Stimulated activated memory B cell treated with anti-CD40 and anti-IgM and Interleukin-4, amounts not matched to agents 10 μg/mL and 1 μg/mL and 100 μg/mL, for 72 hours (primary cell): ENCODE results near the gene PTPRA.
"Not testable (repeated sequence)": the region's sequence is repeated elsewhere in the genome, so short reads cannot be mapped to it uniquely, and the experiment has no call there.

ENCODE experiments used
- ATAC-seq: fragments of 150-1000 bp; cut with Tn5 transposase; 2 replicates; pipeline ENCODE4 v1.10.0; 2021
- H3K27ac Mint-ChIP-seq: one replicate; pipeline ENCODE4 v1.8.0; 2022; ENCODE audit warnings: mild to moderate bottlenecking, mixed read lengths
- H3K27me3 Mint-ChIP-seq: one replicate; pipeline ENCODE4 v1.8.0; 2022; ENCODE audit warnings: mixed read lengths
- H3K36me3 Mint-ChIP-seq: one replicate; pipeline ENCODE4 v1.8.0; 2022; ENCODE audit warnings: mixed read lengths
- H3K4me1 Mint-ChIP-seq: one replicate; pipeline ENCODE4 v1.8.0; 2022; ENCODE audit warnings: mixed read lengths
- H3K4me3 Mint-ChIP-seq: one replicate; pipeline ENCODE4 v1.8.0; 2022; ENCODE audit warnings: mild to moderate bottlenecking, moderate library complexity, mixed read lengths
- H3K9me3 Mint-ChIP-seq: one replicate; pipeline ENCODE4 v1.8.0; 2022; ENCODE audit warnings: mixed read lengths

The PTPRA gene

GRCh38 chr20:3013771-3014170, 140.5 kb downstream of the PTPRA start:
- Mint-ChIP-seq H3K27ac (no peak overlapping the region), H3K4me3 (no peak overlapping the region), H3K27me3 (no peaks in the 10 kb centered on the region), H3K9me3 (no peaks in the 10 kb centered on the region), H3K36me3 (peaks cover 44% of the 10 kb centered on the region), H3K4me1 (no peaks in the 10 kb centered on the region)
- no peak for ATAC-seq

- Mint-ChIP-seq H3K4me1 (no peaks in the 10 kb centered on the region), H3K27ac (no peak overlapping the region), H3K36me3 (peaks cover 39% of the 10 kb centered on the region), H3K9me3 (no peaks in the 10 kb centered on the region), H3K4me3 (no peak overlapping the region), H3K27me3 (no peaks in the 10 kb centered on the region)
- no peak for ATAC-seq
Observed at GRCh38 chr20:3014179-3014578, 140.9 kb downstream of the PTPRA start.

- no peak for ATAC-seq
- no peaks in the 10 kb centered on the region for H3K27me3 Mint-ChIP-seq
- H3K4me1 Mint-ChIP-seq, result no peaks in the 10 kb centered on the region
- H3K9me3 Mint-ChIP-seq, result no peaks in the 10 kb centered on the region
- H3K27ac Mint-ChIP-seq, result no peak overlapping the region
- H3K36me3 Mint-ChIP-seq, result peaks cover 35% of the 10 kb centered on the region
- H3K4me3 Mint-ChIP-seq, result no peak overlapping the region
Observed at GRCh38 chr20:3014662-3015061, 141.4 kb downstream of the PTPRA start.

- ATAC-seq, H3K4me1 Mint-ChIP-seq, H3K4me3 Mint-ChIP-seq, H3K27me3 Mint-ChIP-seq, H3K9me3 Mint-ChIP-seq, H3K27ac Mint-ChIP-seq: not testable (repeated sequence)
- peaks cover 30% of the 10 kb centered on the region for H3K36me3 Mint-ChIP-seq
Observed at GRCh38 chr20:3015302-3015701, 142.0 kb downstream of the PTPRA start.

- H3K4me1 Mint-ChIP-seq, result peaks cover 8% of the 10 kb centered on the region
- H3K27ac Mint-ChIP-seq, result peak overlapping the region; percentile 20
- H3K4me3 Mint-ChIP-seq, result no peak overlapping the region
- ATAC-seq, result peak; percentile 12
- H3K36me3 Mint-ChIP-seq, result peaks cover 65% of the 10 kb centered on the region
- no peaks in the 10 kb centered on the region for H3K27me3 Mint-ChIP-seq
- no peaks in the 10 kb centered on the region for H3K9me3 Mint-ChIP-seq
Observed at GRCh38 chr20:3021327-3021726, 148.0 kb downstream of the PTPRA start.

GRCh38 chr20:3021777-3022176, 148.5 kb downstream of the PTPRA start:
- H3K27ac Mint-ChIP-seq, result peak overlapping the region; percentile 20
- peaks cover 8% of the 10 kb centered on the region for H3K4me1 Mint-ChIP-seq
- peaks cover 65% of the 10 kb centered on the region for H3K36me3 Mint-ChIP-seq
- no peaks in the 10 kb centered on the region for H3K9me3 Mint-ChIP-seq
- ATAC-seq, result peak; percentile 74
- H3K4me3 Mint-ChIP-seq, result no peak overlapping the region
- H3K27me3 Mint-ChIP-seq, result no peaks in the 10 kb centered on the region

GRCh38 chr20:3022559-3023490, 149.5 kb downstream of the PTPRA start:
- H3K4me1 Mint-ChIP-seq, ATAC-seq, H3K27ac Mint-ChIP-seq, H3K4me3 Mint-ChIP-seq, H3K27me3 Mint-ChIP-seq, H3K9me3 Mint-ChIP-seq: not testable (repeated sequence)
- peaks cover 65% of the 10 kb centered on the region for H3K36me3 Mint-ChIP-seq

GRCh38 chr20:3027987-3028386, 154.7 kb downstream of the PTPRA start:
- Mint-ChIP-seq H3K4me1 (no peaks in the 10 kb centered on the region), H3K4me3 (no peak overlapping the region), H3K9me3 (no peaks in the 10 kb centered on the region), H3K36me3 (peaks cover 50% of the 10 kb centered on the region), H3K27ac (no peak overlapping the region), H3K27me3 (no peaks in the 10 kb centered on the region)
- ATAC-seq, result no peak

GRCh38 chr20:3031524-3032147, 158.4 kb downstream of the PTPRA start:
- ATAC-seq, result no peak
- Mint-ChIP-seq H3K36me3 (peaks cover 46% of the 10 kb centered on the region), H3K27ac (no peak overlapping the region), H3K4me3 (no peak overlapping the region), H3K27me3 (no peaks in the 10 kb centered on the region), H3K9me3 (no peaks in the 10 kb centered on the region), H3K4me1 (no peaks in the 10 kb centered on the region)

- Mint-ChIP-seq H3K4me3 (no peak overlapping the region), H3K27ac (no peak overlapping the region), H3K27me3 (no peaks in the 10 kb centered on the region), H3K4me1 (no peaks in the 10 kb centered on the region), H3K9me3 (no peaks in the 10 kb centered on the region), H3K36me3 (peaks cover 37% of the 10 kb centered on the region)
- ATAC-seq, result no peak
Observed at GRCh38 chr20:3032624-3033023, 159.3 kb downstream of the PTPRA start.

- Mint-ChIP-seq H3K36me3 (peaks cover 44% of the 10 kb centered on the region), H3K27me3 (no peaks in the 10 kb centered on the region), H3K27ac (no peak overlapping the region), H3K9me3 (no peaks in the 10 kb centered on the region), H3K4me3 (no peak overlapping the region), H3K4me1 (no peaks in the 10 kb centered on the region)
- ATAC-seq, result no peak
Observed at GRCh38 chr20:3037654-3038053, 164.4 kb downstream of the PTPRA start.

- H3K4me1 Mint-ChIP-seq, result no peaks in the 10 kb centered on the region
- H3K9me3 Mint-ChIP-seq, result no peaks in the 10 kb centered on the region
- no peak overlapping the region for H3K4me3 Mint-ChIP-seq
- ATAC-seq, result no peak
- H3K27ac Mint-ChIP-seq, result no peak overlapping the region
- peaks cover 44% of the 10 kb centered on the region for H3K36me3 Mint-ChIP-seq
- no peaks in the 10 kb centered on the region for H3K27me3 Mint-ChIP-seq
Observed at GRCh38 chr20:3038454-3038853, 165.2 kb downstream of the PTPRA start.

- Mint-ChIP-seq H3K36me3 (peaks cover 44% of the 10 kb centered on the region), H3K9me3 (no peaks in the 10 kb centered on the region), H3K27me3 (no peaks in the 10 kb centered on the region), H3K4me1 (no peaks in the 10 kb centered on the region), H3K4me3 (no peak overlapping the region), H3K27ac (no peak overlapping the region)
- no peak for ATAC-seq
Observed at GRCh38 chr20:3039426-3039825, 166.1 kb downstream of the PTPRA start.

GRCh38 chr20:3040086-3040485, 166.8 kb downstream of the PTPRA start:
- H3K27ac Mint-ChIP-seq, result no peak overlapping the region
- peaks cover 39% of the 10 kb centered on the region for H3K36me3 Mint-ChIP-seq
- ATAC-seq, result no peak

GRCh38 chr20:3041854-3042409, 168.7 kb downstream of the PTPRA start:
- no peaks in the 10 kb centered on the region for H3K27me3 Mint-ChIP-seq
- H3K9me3 Mint-ChIP-seq, result no peaks in the 10 kb centered on the region
- peaks cover 17% of the 10 kb centered on the region for H3K4me1 Mint-ChIP-seq
- peaks cover 28% of the 10 kb centered on the region for H3K36me3 Mint-ChIP-seq
- no peak overlapping the region for H3K27ac Mint-ChIP-seq
- no peak overlapping the region for H3K4me3 Mint-ChIP-seq
- ATAC-seq, result no peak

More at GRCh38 chr20:3040086-3040485, 166.8 kb downstream of the PTPRA start:
- H3K4me3 Mint-ChIP-seq, result no peak overlapping the region
- H3K27me3 Mint-ChIP-seq, result no peaks in the 10 kb centered on the region
- H3K9me3 Mint-ChIP-seq, result no peaks in the 10 kb centered on the region
- peaks cover 3% of the 10 kb centered on the region for H3K4me1 Mint-ChIP-seq

GRCh38 chr20:3042625-3043024, 169.3 kb downstream of the PTPRA start:
- H3K27ac Mint-ChIP-seq, result no peak overlapping the region
- H3K36me3 Mint-ChIP-seq, result peaks cover 29% of the 10 kb centered on the region
- H3K4me3 Mint-ChIP-seq, result no peak overlapping the region
- H3K9me3 Mint-ChIP-seq, result no peaks in the 10 kb centered on the region
- no peak for ATAC-seq
- H3K4me1 Mint-ChIP-seq, result peaks cover 24% of the 10 kb centered on the region
- H3K27me3 Mint-ChIP-seq, result no peaks in the 10 kb centered on the region
